AG20443 (cell line): ENCODE results near the gene L3MBTL4.
"Not testable (repeated sequence)": the region's sequence is repeated elsewhere in the genome, so short reads cannot be mapped to it uniquely, and the experiment has no call there.

Source experiments
- DNase-seq: peaks from one replicate; pipeline ENCODE4 v3.0.0; 2012; ENCODE audit warnings: low spot score, mixed read lengths

Gene L3MBTL4

DNA sequence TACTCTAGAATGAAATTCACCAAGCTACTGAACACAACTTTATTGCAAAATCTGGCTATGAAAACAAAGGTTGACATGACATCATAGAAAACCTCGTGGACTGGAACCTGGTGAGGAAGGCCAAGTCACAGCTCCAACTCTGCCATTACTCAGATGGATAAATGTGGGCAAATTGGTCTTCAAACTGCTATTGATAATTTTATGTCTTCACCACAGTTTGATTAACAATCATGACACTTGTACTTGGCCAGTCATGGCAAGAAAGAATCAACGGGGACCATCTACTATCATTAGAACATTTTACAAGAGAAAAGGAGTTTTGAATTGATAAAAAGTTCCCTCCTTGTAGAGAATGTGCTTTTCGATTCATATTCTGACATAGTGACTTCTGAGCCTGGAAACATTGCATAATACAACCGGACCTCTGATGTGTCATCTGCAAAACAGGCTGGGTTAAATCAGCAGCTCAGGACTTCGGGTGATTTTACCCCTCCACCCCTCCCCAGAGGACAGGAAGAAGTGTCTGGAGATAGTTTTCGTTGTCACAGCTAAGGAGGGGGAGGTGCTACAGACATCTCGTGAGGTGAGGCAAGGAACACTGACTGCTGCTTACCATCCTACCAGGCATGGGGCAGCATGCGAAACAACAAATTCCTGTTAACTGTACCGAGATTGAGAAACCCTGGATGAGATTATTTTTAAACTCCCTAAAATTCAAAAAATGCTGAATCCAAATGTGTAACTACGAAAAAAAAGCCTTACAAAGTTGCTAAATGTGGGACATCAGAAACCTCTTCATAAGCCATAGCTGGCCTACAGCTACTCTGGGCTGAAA is 8.4 kb downstream of the L3MBTL4 start:
- peak; percentile 68 for DNase-seq

DNA sequence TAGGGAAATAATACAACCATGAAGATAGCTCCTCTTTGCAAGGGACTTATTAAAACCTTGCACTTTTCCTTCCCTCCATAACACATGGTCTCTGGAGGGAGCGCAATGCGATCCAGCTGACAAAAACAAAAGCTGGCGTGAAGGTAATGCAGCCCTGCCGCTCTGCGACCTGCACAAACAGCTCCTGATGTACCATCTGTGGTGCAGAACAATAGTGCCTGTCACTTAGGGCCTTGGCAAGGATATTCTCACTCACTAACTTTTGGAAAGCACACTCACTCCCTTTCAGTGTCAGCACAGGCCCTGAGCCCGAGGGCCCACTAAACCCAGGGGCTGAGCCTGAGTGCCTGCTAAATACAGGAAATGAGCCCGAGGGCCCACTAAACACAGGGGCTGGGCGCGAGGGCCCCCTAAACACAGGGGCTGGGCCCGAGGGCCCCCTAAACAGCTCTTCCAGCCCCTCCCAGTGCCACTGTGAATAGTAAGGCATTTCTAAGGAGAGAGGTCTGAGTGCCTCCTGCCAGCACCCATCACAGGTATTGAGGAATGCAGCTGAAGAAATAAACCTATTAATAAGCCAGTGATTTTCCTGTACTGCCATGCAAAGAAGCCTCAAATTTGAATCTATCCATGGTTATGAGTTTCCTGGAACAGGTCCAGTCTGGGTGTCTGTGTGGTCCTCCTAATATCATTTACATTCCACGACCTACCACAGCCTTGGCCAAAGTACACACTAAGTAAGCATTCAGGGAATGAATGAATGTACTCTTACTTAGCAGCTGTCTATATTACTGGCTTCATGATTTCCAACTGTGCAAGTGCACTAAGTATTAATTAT is 9.3 kb downstream of the L3MBTL4 start:
- no peak for DNase-seq

- DNase-seq, result no peak
Measured at GRCh38 chr18:6404834-6405233, 9.9 kb downstream of the L3MBTL4 start.

- no peak for DNase-seq
Measured at GRCh38 chr18:6401687-6402086, 13.0 kb downstream of the L3MBTL4 start.

- no peak for DNase-seq
Measured at GRCh38 chr18:6399776-6400175, 14.9 kb downstream of the L3MBTL4 start.

DNA sequence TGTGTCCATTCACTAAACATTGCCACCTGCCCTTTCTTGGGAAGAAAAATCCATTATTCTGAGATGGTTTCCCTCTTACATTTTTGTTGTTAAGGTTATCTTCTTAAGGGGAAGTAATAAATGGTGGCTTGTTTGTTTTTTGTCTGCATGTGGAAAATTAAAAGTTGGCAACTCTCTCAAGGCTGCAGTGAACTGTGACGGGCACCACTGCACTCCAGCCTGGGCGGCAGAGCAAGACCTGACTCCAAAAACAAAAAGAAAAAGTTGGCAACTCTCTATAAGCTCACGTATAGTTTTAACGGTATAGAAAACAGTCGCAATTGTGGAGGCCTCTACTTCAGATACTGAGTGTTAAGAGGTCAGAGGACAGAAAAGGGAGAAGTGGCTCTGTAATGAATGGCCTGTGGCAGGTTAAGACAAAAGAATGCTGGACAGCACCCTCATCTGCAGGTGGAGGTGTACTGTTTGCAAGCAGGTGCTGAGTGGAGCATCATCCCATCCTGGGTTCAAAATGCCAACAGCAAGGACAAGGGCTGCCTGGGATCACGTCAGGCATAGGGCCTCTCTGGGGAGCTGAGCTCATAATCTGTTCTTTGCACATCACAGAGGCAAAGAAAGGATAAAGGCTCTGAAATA is 16.7 kb downstream of the L3MBTL4 start:
- DNase-seq, result no peak

DNA sequence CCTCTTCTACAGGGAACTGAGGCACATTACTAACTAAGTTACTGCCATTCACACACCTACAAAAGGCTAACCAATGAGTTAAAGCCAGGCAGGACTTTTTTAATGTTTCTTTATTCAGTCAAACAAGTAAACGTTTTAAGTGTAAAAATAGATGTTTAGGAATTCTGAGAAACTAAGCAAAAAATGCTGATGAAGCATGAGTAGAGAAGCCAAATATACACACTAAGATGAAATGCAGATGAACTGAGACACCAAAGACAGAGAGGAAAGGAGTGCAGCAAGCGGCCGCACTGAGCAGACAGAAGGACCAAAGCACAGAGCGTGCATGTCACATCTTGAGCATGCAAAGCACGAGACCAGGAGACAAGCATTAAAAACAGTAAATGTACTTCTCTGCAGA is 17.9 kb downstream of the L3MBTL4 start:
- no peak for DNase-seq

- no peak for DNase-seq
Measured at GRCh38 chr18:6396276-6396675, 18.4 kb downstream of the L3MBTL4 start.

GRCh38 chr18:6389005-6389404 is 25.7 kb downstream of the L3MBTL4 start:
- no peak for DNase-seq

DNA sequence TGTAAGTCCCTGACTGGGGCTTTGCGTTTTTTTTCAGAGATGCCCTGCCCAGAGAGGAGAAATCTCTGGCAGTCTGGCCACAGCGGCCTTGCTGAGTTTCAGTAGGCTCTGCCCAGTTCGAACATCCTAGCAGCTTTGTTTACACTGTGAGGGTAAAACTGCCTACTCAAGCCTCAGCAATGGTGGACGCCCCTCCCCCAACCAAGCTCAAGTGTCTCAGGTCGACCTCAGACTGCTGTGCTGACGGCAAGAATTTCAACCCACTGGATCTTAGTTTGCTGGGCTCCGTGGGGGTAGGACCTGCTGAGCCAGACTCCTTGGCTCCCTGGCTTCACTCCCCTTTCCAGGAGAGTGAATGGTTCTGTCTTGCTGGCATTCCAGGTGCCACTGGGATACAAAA is 31.7 kb downstream of the L3MBTL4 start:
- no peak for DNase-seq

- not testable (repeated sequence) for DNase-seq
Measured at GRCh38 chr18:6377473-6377872, 37.2 kb downstream of the L3MBTL4 start.

GRCh38 chr18:6376433-6377229 is 38.1 kb downstream of the L3MBTL4 start:
- no peak for DNase-seq

DNA sequence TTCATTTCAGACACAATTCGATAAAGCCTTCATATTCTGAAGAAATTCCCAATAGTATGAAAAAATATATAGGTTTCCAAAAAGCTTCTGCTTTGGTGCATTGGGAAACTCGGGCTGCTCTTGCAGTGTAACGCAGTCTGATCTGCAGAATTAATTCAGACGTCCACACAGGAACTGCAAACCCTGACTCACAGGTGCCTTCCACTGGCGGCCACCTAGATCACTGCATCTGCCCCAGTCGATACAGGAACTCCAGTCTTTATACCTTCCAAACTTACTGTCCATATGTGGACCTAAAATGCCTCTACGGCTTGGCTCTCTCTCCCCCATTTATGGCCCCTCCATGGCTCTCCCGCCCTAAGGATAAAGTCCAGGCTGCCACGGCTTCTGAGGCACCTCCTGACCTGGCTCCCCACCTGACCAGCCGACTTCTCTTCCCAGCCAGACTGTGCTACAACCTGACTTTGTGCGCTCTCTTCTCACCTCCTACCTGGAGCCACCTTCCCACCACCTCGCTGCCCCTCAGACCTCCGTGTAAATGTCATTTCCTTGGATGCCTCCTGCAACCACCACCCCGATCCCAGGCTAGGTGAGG is 39.7 kb downstream of the L3MBTL4 start:
- no peak for DNase-seq

DNA sequence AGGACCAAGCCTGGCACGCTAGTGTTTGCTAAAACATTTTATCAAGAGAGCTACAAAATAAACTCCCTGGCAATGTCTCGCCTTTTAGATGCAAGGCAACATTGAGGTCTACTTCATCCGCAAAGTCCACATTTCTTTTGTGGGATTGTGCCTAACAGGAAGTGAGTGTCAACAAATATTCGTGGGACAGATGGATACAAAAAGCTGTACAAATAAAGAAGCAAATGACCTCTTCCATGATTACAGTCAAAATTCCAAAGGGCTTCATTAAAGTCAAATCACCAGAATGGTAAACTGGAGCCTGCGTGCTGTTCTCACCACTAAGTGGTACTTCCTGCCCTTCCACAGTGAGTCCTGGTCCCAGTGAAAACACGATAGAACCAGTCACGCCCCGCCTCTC is 40.4 kb downstream of the L3MBTL4 start:
- no peak for DNase-seq

DNA sequence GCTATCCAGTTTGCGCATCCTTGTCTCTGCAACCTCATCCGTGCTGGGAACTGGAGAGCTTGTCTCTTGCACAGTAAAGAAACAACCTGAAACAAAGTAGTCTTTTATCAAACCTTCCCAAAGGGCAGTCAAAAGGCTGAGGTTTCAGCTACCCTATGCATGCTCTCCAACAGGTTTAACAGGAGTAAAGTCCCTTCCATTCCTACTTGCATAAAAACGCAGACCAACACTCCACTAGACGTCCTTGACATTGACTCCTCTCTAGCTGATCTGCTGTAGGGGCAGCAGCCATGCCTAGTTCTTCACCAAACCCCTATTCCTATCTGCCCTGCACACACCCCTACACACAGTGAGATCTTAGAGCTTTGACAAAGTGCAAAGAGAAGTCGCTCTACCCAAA is 41.5 kb downstream of the L3MBTL4 start:
- no peak for DNase-seq

GRCh38 chr18:6370886-6371635 is 43.6 kb downstream of the L3MBTL4 start:
- no peak for DNase-seq

GRCh38 chr18:6370410-6370809 is 44.3 kb downstream of the L3MBTL4 start:
- DNase-seq, result no peak

- DNase-seq, result no peak
Measured at GRCh38 chr18:6368017-6368416, 46.7 kb downstream of the L3MBTL4 start.

- DNase-seq, result no peak
Measured at GRCh38 chr18:6367208-6367607, 47.5 kb downstream of the L3MBTL4 start.

DNA sequence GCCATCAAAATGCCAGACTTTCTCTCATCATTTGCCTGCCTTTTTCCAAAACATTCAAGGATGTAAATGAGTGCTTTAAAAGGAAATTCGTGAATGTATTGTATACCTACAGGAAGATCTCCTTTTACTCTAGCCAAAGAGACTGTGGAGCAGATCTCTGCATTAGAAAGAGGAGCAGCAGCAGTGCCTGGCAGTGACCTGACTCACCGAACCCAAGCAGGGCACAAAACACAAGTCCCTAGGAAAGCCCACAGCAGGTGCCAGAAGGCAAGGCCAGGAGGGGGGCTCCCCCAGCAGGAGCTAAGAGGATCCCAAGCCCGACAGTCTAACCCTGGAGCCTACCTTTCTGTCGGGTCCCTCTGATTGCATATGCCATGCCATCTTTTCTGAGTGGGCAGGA is 47.9 kb downstream of the L3MBTL4 start:
- no peak for DNase-seq

DNA sequence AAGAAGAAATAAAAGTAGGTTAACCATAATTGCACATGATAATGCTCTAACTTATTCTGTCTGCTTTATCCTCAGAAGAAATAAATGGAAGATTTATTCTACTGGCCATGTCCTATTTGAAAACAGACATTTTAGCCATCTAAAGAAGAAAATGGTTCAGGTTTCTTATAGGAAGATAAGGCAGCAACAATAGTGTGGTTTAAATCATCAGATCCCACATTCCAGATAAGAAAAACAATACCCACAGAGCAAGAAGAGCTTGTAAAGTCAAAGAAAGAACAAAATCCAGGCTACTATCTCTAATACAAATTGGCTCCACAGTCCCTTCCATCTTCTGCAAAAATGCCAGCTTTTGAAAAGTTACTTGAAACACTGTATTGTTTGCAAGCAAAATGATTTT is 49.3 kb downstream of the L3MBTL4 start:
- DNase-seq, result no peak
